ENCODE measurements around the gene RNU2-1. TPM values are rescaled to one million over a fixed set of nuclear protein-coding genes. Genes with fewer than 3 reads are reported as not detected.
A peak's percentile ranks its signal among the peaks of the same experiment; 100 is the strongest.
"Not testable (repeated sequence)": the region's sequence is repeated elsewhere in the genome, so short reads cannot be mapped to it uniquely, and the experiment has no call there.

The RNU2-1 gene
- 7,693 TPM for total RNA-seq
- long read RNA-seq, result 0 reads

DNA sequence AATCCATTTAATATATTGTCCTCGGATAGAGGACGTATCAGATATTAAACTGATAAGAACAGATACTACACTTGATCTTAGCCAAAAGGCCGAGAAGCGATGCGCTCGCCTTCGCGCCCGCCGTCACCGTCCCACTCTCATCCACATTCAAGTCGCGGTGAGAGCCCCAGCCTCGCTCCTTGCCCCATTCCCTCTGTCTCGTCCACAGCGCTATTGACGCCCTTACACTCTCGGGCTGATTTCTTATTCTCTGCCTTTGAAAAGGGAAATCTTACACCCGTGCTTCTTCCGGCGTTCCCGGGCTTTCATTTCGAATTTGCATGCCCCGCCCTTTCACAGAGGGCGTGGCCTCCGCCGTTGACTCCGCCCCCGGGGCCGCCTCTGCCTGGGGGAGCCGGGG lies at the start of gene RNU2-1:
Gene RNU2-1 (minus strand): TSS at position 101 of the 400 bp plus-strand sequence.
- H3K27ac ChIP-seq; DNase-seq; H3K27me3 ChIP-seq; ATAC-seq; H3K9me3 ChIP-seq; H3K4me3 ChIP-seq; intact Hi-C loops (cut with DNase I); H3K4me1 ChIP-seq; H3K36me3 ChIP-seq: not testable (repeated sequence)

DNA sequence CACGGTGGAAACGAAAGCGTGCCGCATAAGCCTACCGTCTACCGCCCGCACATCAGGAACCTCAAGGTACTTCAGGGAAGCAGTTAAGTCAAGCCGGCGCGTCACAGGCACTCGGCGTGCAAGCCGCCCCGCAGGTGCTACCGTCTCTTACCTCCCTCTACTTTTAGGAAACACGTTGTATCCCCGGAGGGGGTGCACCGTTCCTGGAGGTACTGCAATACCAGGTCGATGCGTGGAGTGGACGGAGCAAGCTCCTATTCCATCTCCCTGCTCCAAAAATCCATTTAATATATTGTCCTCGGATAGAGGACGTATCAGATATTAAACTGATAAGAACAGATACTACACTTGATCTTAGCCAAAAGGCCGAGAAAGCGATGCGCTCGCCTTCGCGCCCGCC lies 39.1 kb upstream of the RNU2-1 start:
- H3K9me3 ChIP-seq; H3K4me3 ChIP-seq; H3K36me3 ChIP-seq; H3K27me3 ChIP-seq; DNase-seq; H3K4me1 ChIP-seq; ATAC-seq; intact Hi-C loops (cut with DNase I); H3K27ac ChIP-seq: not testable (repeated sequence)

DNA sequence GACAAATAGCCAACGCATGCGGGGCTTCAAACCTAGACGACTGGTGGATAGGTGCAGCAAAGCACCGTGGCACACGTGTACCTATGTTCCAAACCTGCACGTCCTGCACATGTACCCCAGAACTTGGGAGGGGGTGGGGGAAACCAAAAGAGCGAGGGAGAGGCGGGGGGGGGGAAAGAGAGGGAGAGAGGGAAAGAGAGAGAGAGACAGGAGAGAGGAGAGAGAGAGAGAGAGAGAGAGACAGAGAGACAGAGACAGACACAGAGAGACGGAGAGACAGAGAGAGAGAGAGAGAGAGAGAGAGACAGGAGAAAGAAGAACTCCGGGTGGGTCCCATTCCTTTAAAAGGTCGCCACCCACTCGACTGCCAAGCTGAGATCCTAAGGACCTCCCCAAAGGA lies 38.7 kb upstream of the RNU2-1 start:
- H3K27ac ChIP-seq; DNase-seq; H3K9me3 ChIP-seq; H3K36me3 ChIP-seq; H3K27me3 ChIP-seq; ATAC-seq; H3K4me3 ChIP-seq; H3K4me1 ChIP-seq; intact Hi-C loops (cut with DNase I): not testable (repeated sequence)

DNA sequence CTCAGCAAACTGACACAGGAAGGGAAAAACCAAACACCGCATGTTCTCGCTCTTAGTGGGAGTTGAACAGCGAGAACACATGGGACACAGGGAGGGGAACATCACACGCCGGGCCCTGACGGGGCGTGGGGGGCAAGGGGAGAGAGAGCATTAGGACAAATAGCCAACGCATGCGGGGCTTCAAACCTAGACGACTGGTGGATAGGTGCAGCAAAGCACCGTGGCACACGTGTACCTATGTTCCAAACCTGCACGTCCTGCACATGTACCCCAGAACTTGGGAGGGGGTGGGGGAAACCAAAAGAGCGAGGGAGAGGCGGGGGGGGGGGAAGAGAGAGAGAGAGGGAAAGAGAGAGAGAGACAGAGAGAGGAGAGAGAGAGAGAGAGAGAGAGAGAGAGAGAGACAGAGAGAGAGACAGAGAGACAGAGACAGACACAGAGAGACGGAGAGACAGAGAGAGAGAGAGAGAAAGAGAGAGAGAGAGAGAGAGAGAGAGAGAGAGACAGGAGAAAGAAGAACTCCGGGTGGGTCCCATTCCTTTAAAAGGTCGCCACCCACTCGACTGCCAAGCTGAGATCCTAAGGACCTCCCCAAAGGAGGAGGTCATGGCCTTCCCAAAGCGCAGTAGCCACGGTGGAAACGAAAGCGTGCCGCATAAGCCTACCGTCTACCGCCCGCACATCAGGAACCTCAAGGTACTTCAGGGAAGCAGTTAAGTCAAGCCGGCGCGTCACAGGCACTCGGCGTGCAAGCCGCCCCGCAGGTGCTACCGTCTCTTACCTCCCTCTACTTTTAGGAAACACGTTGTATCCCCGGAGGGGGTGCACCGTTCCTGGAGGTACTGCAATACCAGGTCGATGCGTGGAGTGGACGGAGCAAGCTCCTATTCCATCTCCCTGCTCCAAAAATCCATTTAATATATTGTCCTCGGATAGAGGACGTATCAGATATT lies 37.1 kb upstream of the RNU2-1 start:
- H3K36me3 ChIP-seq; H3K9me3 ChIP-seq; DNase-seq; intact Hi-C loops (cut with DNase I); ATAC-seq; H3K4me3 ChIP-seq; H3K4me1 ChIP-seq; H3K27me3 ChIP-seq; H3K27ac ChIP-seq: not testable (repeated sequence)

DNA sequence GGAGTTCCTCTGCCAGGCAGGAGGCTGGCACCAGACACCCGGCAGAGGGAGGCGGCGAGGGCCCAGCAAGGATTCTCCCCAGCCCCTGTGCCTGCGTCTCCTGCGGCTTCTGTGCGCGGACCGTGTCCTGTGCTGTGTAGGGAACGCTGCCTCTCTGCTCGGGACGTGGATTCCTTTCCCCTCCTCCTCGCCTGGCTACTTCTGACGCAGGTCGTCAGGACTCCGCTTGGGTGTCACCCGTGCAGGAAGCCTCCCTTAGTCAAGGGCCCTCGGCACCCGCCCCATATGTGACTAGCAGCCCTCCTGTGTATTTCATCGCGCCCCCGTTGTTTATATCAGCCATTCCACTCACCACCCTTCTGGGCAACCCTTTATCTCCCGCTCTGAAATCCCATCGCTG lies 12.7 kb upstream of the RNU2-1 start:
- ATAC-seq; intact Hi-C loops (cut with DNase I); H3K4me1 ChIP-seq; H3K4me3 ChIP-seq; H3K9me3 ChIP-seq; H3K36me3 ChIP-seq; H3K27me3 ChIP-seq; DNase-seq: not testable (repeated sequence)
- H3K27ac ChIP-seq, result peak overlapping the region; percentile 68

DNA sequence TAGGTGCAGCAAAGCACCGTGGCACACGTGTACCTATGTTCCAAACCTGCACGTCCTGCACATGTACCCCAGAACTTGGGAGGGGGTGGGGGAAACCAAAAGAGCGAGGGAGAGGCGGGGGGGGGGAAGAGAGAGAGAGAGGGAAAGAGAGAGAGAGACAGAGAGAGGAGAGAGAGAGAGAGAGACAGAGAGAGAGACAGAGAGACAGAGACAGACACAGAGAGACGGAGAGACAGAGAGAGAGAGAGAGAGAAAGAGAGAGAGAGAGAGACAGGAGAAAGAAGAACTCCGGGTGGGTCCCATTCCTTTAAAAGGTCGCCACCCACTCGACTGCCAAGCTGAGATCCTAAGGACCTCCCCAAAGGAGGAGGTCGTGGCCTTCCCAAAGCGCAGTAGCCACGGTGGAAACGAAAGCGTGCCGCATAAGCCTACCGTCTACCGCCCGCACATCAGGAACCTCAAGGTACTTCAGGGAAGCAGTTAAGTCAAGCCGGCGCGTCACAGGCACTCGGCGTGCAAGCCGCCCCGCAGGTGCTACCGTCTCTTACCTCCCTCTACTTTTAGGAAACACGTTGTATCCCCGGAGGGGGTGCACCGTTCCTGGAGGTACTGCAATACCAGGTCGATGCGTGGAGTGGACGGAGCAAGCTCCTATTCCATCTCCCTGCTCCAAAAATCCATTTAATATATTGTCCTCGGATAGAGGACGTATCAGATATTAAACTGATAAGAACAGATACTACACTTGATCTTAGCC lies 7.0 kb upstream of the RNU2-1 start:
- H3K36me3 ChIP-seq; H3K9me3 ChIP-seq; intact Hi-C loops (cut with DNase I); H3K4me3 ChIP-seq; DNase-seq; ATAC-seq; H3K4me1 ChIP-seq; H3K27me3 ChIP-seq; H3K27ac ChIP-seq: not testable (repeated sequence)

DNA sequence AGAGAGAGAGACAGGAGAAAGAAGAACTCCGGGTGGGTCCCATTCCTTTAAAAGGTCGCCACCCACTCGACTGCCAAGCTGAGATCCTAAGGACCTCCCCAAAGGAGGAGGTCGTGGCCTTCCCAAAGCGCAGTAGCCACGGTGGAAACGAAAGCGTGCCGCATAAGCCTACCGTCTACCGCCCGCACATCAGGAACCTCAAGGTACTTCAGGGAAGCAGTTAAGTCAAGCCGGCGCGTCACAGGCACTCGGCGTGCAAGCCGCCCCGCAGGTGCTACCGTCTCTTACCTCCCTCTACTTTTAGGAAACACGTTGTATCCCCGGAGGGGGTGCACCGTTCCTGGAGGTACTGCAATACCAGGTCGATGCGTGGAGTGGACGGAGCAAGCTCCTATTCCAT lies 5.8 kb upstream of the RNU2-1 start:
- H3K4me1 ChIP-seq; intact Hi-C loops (cut with DNase I); ATAC-seq; H3K4me3 ChIP-seq; H3K9me3 ChIP-seq; H3K27me3 ChIP-seq; H3K36me3 ChIP-seq; DNase-seq; H3K27ac ChIP-seq: not testable (repeated sequence)

DNA sequence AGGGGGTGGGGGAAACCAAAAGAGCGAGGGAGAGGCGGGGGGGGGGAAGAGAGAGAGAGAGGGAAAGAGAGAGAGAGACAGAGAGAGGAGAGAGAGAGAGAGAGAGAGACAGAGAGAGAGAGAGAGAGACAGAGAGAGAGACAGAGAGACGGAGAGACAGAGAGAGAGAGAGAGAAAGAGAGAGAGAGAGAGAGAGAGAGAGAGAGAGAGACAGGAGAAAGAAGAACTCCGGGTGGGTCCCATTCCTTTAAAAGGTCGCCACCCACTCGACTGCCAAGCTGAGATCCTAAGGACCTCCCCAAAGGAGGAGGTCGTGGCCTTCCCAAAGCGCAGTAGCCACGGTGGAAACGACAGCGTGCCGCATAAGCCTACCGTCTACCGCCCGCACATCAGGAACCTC lies 514 bp downstream of the RNU2-1 start:
- H3K27ac ChIP-seq; H3K9me3 ChIP-seq; DNase-seq; H3K4me3 ChIP-seq; H3K27me3 ChIP-seq; ATAC-seq; H3K36me3 ChIP-seq; intact Hi-C loops (cut with DNase I); H3K4me1 ChIP-seq: not testable (repeated sequence)

DNA sequence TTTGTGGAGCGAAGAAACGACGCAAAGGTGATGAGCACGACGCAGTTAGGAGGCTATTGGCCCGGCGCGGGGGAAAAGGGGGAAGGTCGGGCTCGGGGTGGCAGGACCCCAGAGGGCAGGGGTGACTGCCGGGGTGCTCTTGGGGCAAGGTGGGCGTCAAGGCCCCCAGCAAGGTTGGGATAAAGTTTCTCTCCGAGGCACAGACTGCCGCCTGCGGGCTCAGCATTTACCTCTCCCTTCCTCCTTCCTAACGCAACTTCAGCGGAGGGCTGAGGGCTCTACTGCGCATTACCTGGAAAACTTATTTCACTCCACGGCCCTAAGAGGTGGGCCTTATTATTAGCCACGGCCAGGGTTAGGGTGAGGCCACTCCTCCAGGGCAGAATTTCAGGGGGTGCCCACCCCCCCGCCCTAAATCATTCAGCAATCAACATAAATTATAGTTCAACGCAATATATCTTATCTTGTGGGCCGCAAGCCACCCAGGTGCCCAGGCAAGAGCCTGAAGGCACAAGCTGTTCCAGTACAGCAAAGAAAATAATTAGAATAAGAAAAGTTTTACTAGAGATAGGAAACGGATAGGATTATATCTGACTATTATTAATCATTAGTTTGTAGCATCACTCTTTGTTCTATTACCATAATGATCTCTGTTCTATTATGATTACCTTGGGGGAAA lies 1.6 kb downstream of the RNU2-1 start:
- peak; percentile 62 for DNase-seq
- H3K27me3 ChIP-seq; ATAC-seq; H3K36me3 ChIP-seq; intact Hi-C loops (cut with DNase I); H3K9me3 ChIP-seq; H3K4me1 ChIP-seq; H3K27ac ChIP-seq; H3K4me3 ChIP-seq: not testable (repeated sequence)

DNA sequence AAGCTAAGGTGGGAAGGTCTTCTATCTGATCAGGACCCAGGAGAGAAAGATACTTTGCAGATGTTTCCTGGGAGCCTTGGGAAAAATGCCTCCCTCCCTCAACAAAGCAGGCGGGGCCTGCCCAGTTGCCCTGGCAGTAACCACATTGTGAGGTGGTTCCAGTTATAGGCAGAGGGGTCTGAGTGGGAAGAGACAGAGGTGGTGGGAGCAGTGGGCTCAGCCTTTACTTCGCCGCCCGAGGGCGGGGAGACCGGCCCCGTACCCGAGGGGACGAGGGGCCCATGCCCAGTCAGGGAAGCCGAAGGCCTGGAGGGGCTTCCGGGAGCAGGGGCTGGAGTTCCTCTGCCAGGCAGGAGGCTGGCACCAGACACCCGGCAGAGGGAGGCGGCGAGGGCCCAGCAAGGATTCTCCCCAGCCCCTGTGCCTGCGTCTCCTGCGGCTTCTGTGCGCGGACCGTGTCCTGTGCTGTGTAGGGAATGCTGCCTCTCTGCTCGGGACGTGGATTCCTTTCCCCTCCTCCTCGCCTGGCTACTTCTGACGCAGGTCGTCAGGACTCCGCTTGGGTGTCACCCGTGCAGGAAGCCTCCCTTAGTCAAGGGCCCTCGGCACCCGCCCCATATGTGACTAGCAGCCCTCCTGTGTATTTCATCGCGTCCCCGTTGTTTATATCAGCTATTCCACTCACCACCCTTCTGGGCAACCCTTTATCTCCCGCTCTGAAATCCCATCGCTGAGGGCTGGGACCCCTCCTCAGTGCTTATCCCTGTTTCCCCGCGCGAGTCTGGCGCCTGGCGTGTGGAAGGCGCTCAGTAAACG lies 2.4 kb downstream of the RNU2-1 start:
- DNase-seq, result peak; percentile 29
- H3K27ac ChIP-seq; H3K4me1 ChIP-seq; H3K27me3 ChIP-seq; H3K9me3 ChIP-seq; H3K36me3 ChIP-seq; intact Hi-C loops (cut with DNase I); H3K4me3 ChIP-seq: not testable (repeated sequence)
- ATAC-seq, result peak; percentile 60

DNA sequence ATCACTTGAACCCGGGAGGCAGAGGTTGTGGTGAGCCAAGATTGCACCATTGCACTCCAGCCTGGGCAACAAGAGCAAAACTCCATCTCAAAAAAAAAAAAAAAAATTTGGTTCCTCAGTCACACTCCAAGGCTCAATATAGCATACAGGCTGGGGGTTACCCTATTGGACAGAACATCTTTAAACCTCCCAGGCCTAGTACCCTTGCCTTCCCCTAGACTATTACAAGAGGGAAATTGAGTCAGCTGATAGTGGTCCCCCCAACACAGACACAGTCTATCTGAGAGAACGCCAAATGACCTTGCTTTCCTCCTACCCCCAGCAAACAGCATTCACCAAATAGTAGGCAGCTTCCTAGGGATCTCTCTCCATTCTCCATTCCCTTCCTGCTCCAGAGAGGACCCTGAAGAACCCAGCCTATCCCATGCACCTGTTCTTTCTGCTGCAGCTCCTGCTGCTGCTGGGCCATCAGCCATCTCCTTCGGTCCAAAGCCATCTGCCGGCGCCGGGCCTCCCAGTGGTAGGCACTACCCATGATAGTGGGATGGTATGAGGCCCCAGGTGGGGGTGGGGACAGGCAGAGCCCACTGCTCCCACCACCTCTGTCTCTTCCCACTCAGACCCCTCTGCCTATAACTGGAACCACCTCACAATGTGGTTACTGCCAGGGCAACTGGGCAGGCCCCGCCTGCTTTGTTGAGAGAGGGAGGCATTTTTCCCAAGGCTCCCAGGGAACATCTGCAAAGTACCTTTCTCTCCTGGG lies 5.6 kb downstream of the RNU2-1 start, which contains the start of gene CCDC200:
Gene CCDC200 (minus strand): TSS at position 604 of the 763 bp plus-strand sequence. CDS start 69 bp downstream, at position 535.
- intact Hi-C loops (cut with DNase I); H3K27me3 ChIP-seq; DNase-seq; H3K4me1 ChIP-seq; H3K27ac ChIP-seq; H3K9me3 ChIP-seq; H3K36me3 ChIP-seq; H3K4me3 ChIP-seq: not testable (repeated sequence)
- ATAC-seq, result peak; percentile 32
